A549 (cell line): ENCODE data around the gene ASMT.

ENCODE experiments used
- CTCF ChIP-seq: fragments of >200 bp; sonication (Bioruptor Twin); formaldehyde crosslinking; IDR thresholded peaks from 3 replicates; pipeline ENCODE4 v1.5.1; 2016
- EP300 ChIP-seq, 2 experiments: fragments of >200 bp; sonication (Bioruptor Twin); formaldehyde crosslinking; IDR thresholded peaks; 2 replicates in 1 of 2; 3 replicates in 1 of 2; pipeline ENCODE4 v1.6.1; 2016 to 2017
- JUNB ChIP-seq: fragments of >200 bp; sonication (Bioruptor Twin); formaldehyde crosslinking; IDR thresholded peaks from 2 replicates; pipeline ENCODE4 v1.6.1; 2016
- MAX ChIP-seq: IDR thresholded peaks from 2 replicates; pipeline ENCODE4 v1.6.1; 2012
- RAD21 ChIP-seq, 2 experiments: fragments of >200 bp in 1 of 2; sonication (Bioruptor Twin) in 1 of 2; formaldehyde crosslinking in 1 of 2; IDR thresholded peaks in 1 of 2; conservative IDR thresholded peaks in 1 of 2; 2 replicates in 1 of 2; 3 replicates in 1 of 2; pipeline ENCODE4 v1.6.1; 2012 to 2018; ENCODE audit warnings: inconsistent platforms in 1 of 2
- RCOR1 ChIP-seq: fragments of 150-350 bp; IDR thresholded peaks from 2 replicates; pipeline ENCODE4 v1.6.1; 2014; ENCODE audit warnings: antibody characterized with exemption, low read length, low read depth
- REST ChIP-seq: fragments of 200-600 bp; sonication (generic); IDR thresholded peaks from 2 replicates; pipeline ENCODE4 v1.6.1; 2016; ENCODE audit warnings: antibody characterized with exemption, mild to moderate bottlenecking, moderate library complexity
- USF2 ChIP-seq: fragments of 450-650 bp; IDR thresholded peaks from 2 replicates; pipeline ENCODE4 v1.6.1; 2014; ENCODE audit warnings: antibody characterized with exemption
- ZC3H11A ChIP-seq: fragments of 450-650 bp; IDR thresholded peaks from 2 replicates; pipeline ENCODE4 v1.6.1; 2014; ENCODE audit warnings: antibody characterized with exemption, mild to moderate bottlenecking
- ZSCAN20 ChIP-seq: fragments of 250-450 bp; sonication (Bioruptor Pico); IDR thresholded peaks from 2 replicates; pipeline ENCODE4 v1.8.0; 2022; ENCODE audit warnings: mild to moderate bottlenecking, moderate library complexity

- TF ChIP-seq CTCF (no peak), ZSCAN20 (CRISPR knock-in tag) (no peak), USF2 (no peak), MAX (no peak), RAD21 (conservative IDR thresholded peaks at IDR 0.05 in 1 of 2, IDR thresholded peaks at IDR 0.05 in 1 of 2) (no peak), RCOR1 (no peak), ZC3H11A (no peak), JUNB (no peak), EP300 (IDR thresholded peaks at IDR 0.05) (no peak), REST (no peak)
These were observed 17.4 kb upstream of the ASMT start for GRCh38 chrX:1597345-1598020.
